ENCODE results near the gene BMI1. TPM values are rescaled to one million over a fixed set of nuclear protein-coding genes. Genes with fewer than 3 reads are reported as not detected.
A peak's percentile ranks its signal among the peaks of the same experiment; 100 is the strongest.

The BMI1 gene
- total RNA-seq, 4 donors from 2014 or later: 24.4 to 55.3 (median 38.5) TPM

GRCh38 chr10:22339761-22340328 lies 18.9 kb downstream of the BMI1 start:
- H3K27ac ChIP-seq: peak overlapping the region; percentile 91
- H3K9me3 ChIP-seq: no peaks in the 10 kb centered on the region
- peak overlapping the region; percentile 82 for H3K4me3 ChIP-seq
- H3K27me3 ChIP-seq: peaks cover 95% of the 10 kb centered on the region
- TF ChIP-seq POLR2AphosphoS5 (IDR thresholded peaks at IDR 0.05) (no peak), POLR2A (IDR thresholded peaks at IDR 0.05) (no peak), CTCF (IDR thresholded peaks at IDR 0.05) (no peak), EP300 (IDR thresholded peaks at IDR 0.05) (no peak)
- 1% methylated on average over 13 of the region's 13 CpGs for WGBS
- peaks cover 38% of the 10 kb centered on the region for H3K4me1 ChIP-seq
- no peaks in the 10 kb centered on the region for H3K36me3 ChIP-seq
- DNase-seq (ENCODE audit: low spot score in 2 of 2): no peak

- Histone ChIP-seq H3K4me3 (peak overlapping the region; percentile 82), H3K27me3 (peaks cover 95% of the 10 kb centered on the region), H3K9me3 (no peaks in the 10 kb centered on the region), H3K4me1 (peaks cover 37% of the 10 kb centered on the region), H3K36me3 (no peaks in the 10 kb centered on the region), H3K27ac (peak overlapping the region; percentile 91)
- peak; percentile 82 to 84 for DNase-seq (ENCODE audit: low spot score in 2 of 2)
- under 1% methylated on average over 43 of the region's 98 CpGs for WGBS
- TF ChIP-seq EP300 (IDR thresholded peaks at IDR 0.05) (no peak), POLR2A (IDR thresholded peaks at IDR 0.05) (peak in 1 of 2 donors; percentile 52), POLR2AphosphoS5 (IDR thresholded peaks at IDR 0.05) (peak in 2 of 3 donors; percentile 17 to 58), CTCF (IDR thresholded peaks at IDR 0.05) (no peak)
These were observed 19.7 kb downstream of the BMI1 start for GRCh38 chr10:22340329-22341189.

GRCh38 chr10:22341190-22341925 lies 20.5 kb downstream of the BMI1 start:
- H3K9me3 ChIP-seq: no peaks in the 10 kb centered on the region
- H3K27ac ChIP-seq: peak overlapping the region; percentile 91
- peaks cover 29% of the 10 kb centered on the region for H3K4me1 ChIP-seq
- peak in 1 of 2 donors; percentile 64 for DNase-seq (ENCODE audit: low spot score in 2 of 2)
- no peaks in the 10 kb centered on the region for H3K36me3 ChIP-seq
- TF ChIP-seq CTCF (IDR thresholded peaks at IDR 0.05): no peak
- TF ChIP-seq POLR2A (IDR thresholded peaks at IDR 0.05): no peak
- no peak for TF ChIP-seq EP300 (IDR thresholded peaks at IDR 0.05)
- TF ChIP-seq POLR2AphosphoS5 (IDR thresholded peaks at IDR 0.05): no peak
- WGBS: 2% methylated on average over 40 of the region's 40 CpGs
- H3K27me3 ChIP-seq: peaks cover 95% of the 10 kb centered on the region
- peak overlapping the region; percentile 82 for H3K4me3 ChIP-seq

GRCh38 chr10:22341926-22342196 lies 21.0 kb downstream of the BMI1 start:
- peaks cover 95% of the 10 kb centered on the region for H3K27me3 ChIP-seq
- H3K9me3 ChIP-seq: no peaks in the 10 kb centered on the region
- H3K27ac ChIP-seq: no peak overlapping the region
- TF ChIP-seq POLR2AphosphoS5 (IDR thresholded peaks at IDR 0.05): no peak
- TF ChIP-seq CTCF (IDR thresholded peaks at IDR 0.05): no peak
- no peak for TF ChIP-seq EP300 (IDR thresholded peaks at IDR 0.05)
- no peak for TF ChIP-seq POLR2A (IDR thresholded peaks at IDR 0.05)
- WGBS: 46% methylated on average over 3 of the region's 3 CpGs
- peaks cover 24% of the 10 kb centered on the region for H3K4me1 ChIP-seq
- no peaks in the 10 kb centered on the region for H3K36me3 ChIP-seq
- DNase-seq (ENCODE audit: low spot score in 2 of 2): no peak
- H3K4me3 ChIP-seq: no peak overlapping the region

- no peak overlapping the region for H3K27ac ChIP-seq
- TF ChIP-seq POLR2A (IDR thresholded peaks at IDR 0.05) (no peak), CTCF (IDR thresholded peaks at IDR 0.05) (no peak), EP300 (IDR thresholded peaks at IDR 0.05) (no peak), POLR2AphosphoS5 (IDR thresholded peaks at IDR 0.05) (no peak)
- H3K9me3 ChIP-seq: no peaks in the 10 kb centered on the region
- peaks cover 93% of the 10 kb centered on the region for H3K27me3 ChIP-seq
- H3K36me3 ChIP-seq: no peaks in the 10 kb centered on the region
- no peak overlapping the region for H3K4me3 ChIP-seq
- DNase-seq (ENCODE audit: low spot score in 2 of 2): no peak
- 53% methylated on average over 3 of the region's 3 CpGs for WGBS
- H3K4me1 ChIP-seq: peaks cover 24% of the 10 kb centered on the region
These were observed 21.5 kb downstream of the BMI1 start for GRCh38 chr10:22342421-22342820.

Measured in suprapubic skin (tissue), 4 donors.